Measurements from ENCODE around the gene SERPINE2.
"Not testable (repeated sequence)": the region's sequence is repeated elsewhere in the genome, so short reads cannot be mapped to it uniquely, and the experiment has no call there.

Gene SERPINE2

DNA sequence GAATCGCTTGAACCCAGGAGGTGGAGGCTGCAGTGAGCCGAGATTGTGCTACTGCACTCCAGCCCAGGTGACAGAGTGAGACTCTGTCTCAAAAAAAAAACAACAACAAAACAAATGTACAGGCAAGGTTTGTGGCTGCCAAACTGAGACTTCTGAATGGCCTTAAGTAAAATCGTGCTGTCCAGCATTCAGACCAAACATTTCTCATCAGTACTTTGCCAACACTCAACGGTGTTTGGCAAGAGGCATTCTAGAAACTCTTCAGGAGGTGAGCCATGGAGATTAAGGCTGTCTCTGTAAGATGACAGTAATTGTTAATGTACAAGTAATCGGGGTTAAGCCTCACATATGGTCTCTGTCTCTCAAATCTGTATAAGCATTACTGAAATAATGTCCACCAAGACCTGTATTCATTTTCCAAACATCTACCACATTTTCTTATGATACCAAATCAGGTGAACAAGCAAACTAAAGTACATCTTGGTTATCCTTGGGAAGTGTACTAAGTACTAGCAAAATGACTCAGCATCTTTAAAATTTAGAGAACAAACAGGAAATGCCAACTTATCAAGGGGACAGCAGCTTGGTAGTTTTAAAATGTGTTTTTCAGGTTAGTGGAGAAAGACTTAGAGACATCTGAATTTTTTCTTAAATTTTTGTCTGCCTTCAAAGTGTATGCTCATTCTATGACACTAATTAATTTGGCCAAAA is 29.3 kb downstream of the SERPINE2 start:
- DNase-seq, result no peak

DNA sequence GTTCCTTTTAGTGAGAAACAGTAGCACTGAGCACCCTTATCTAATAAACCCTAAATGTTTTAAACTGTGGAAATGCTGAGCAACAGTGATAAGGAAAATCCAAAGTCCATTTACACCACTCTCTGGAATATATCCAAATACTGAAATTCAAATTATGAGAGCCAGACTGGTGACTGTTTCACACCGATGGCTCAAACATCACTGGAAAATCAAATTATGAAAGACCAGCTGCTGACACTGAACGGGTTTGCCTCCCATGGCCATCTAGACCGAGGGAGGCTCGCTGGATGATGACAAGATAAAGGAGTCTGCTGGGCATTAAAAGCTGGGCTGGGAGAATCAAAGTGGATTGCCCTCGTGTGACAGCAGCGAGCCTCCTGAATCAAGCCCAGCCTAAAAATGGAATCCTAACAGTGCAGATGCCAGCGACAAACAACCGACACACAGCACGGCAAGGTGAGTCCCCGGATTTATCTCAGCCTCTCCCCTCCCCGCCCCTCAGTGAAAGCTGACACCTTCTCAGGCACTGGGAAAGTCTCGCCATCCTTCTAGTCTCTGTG is 30.3 kb downstream of the SERPINE2 start:
- DNase-seq, result no peak

DNA sequence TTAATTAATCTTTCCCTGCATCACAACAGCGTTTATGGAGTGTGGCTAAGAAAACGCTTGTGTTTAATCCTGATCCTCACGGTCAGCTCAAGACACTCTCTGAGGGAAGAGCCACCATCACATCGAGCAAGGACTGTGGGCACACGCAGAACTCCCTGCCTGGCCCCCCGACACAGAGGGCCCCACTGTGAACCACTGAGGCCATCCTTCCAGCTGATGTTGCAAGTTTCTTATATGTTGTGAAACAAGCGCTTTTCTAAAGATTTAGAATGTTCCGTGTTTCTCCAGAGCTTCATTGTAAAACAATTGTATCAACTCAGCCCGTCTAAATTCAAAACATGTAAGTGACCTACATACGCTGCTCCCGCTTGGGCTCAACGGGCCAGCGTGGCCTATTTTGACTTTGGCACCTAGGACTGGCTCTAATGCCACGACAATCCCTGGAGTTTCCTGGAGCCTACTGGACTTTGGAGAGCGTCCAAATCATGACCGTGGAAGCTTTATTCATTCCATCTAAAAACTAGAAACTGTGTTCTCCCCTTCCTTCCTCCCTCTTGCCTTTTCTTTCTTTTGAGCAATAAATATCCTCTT is 34.9 kb downstream of the SERPINE2 start:
- DNase-seq, result no peak

DNA sequence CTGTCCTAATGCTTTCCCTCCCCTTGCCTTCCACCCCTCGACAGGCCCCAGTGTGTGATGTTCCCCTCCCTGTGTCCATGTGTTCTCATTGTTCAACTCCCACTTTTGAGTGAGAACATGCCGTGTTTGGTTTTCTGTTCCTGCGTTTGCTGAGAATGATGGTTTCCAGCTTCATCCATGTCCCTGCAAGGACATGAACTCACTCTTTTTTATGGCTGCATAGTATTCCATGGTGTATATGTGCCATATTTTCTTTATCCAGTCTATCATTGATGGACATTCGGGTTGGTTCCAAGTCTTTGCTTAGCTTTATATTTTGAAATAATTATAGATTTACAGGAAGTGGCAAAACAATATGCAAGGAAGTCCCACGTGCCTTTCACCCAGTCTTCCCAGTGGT is 38.4 kb downstream of the SERPINE2 start:
- not testable (repeated sequence) for DNase-seq

DNA sequence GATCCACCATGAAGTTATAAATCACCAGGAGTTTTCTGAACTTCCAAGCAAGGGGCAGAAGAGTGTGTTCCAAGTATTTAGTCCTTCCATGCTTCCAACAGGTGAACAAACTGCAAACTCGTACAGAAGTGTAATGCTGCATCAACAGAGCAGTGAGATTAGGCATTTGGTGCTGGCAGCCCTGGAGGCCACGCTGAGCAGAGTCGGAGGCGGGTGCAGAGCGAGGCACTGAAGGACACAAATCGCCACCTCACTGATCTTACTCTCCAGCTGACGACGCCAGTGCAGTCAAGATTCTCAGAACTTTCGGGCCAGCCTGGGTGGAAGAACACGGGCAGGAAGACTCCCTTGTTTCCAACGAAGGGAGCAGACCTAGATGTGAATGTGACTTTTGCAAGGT is 39.2 kb downstream of the SERPINE2 start:
- no peak for DNase-seq

DNA sequence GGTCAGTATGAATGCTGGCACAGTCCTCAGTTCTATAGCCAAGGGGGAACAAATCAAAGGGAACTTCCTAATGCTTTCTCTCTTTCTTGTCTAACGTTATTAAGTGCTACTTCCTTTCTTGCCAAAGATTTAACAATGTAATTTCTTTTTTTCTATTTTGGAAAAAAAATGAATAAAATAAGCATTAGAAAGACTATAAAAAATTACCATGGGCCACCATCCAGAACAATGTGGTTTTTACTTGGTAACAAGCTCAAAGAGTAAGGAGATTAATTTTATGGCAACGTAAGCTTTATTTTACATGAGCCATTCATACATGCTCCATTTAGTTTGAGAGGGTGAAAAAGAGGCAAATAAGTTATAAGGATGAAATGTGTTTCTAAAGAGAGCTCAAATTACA is 40.1 kb downstream of the SERPINE2 start:
- no peak for DNase-seq

DNA sequence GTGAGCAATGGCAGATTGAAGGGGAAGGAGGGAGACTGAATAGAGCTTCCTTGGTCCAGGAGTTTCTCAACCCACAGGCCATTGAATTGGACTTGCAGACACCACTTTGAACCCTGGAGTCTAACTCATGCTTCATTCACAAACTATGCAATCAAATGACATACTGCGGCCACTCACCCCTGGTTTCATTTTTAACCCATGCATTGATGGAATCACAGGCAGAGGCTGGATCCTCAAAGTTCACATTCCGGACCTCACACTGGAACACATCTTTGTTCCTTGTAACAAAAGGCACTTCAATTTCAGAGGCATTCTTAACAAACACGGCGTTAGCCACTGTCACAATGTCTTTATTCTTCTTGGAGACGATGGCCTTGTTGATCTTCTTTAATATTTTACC is 41.1 kb downstream of the SERPINE2 start:
- DNase-seq, result no peak

DNA sequence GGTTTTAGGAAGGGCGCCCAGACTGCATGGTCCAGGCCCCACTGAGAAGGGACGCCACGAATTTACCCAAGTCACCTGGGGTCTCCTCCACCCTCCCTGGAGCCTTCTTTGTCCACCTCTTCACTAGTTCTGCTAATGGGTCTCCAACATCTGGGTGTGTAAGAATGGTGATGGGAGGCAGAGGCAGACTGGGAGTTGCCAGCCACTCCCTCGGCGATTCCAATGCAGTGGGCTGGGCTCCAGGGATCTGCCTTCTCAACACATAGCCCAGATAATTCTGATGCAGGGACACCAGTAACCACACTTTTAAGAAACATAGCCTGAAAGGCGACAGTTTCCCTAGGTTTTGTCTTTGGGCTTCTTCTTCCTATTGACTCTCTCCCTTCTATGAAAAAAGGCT is 42.7 kb downstream of the SERPINE2 start:
- DNase-seq, result no peak

DNA sequence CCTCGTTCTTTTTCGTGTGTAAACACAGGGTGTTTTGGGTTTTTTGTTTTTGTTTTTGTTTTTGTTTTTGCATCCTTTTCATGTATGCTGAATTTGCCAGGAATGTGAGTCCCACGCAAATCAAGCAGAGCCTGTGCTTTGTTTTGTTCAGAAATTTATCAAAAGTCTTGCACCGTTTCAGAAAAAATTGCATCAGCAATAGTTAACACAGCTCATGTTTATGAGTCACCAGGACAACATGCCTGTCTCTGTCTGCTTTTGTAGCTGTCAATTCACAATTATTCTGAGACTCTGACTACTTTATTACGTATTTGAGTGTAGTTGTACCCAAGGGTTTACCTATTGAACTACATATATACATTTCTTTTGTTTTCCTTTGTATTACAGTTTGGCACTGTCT is 43.5 kb downstream of the SERPINE2 start:
- no peak for DNase-seq

DNA sequence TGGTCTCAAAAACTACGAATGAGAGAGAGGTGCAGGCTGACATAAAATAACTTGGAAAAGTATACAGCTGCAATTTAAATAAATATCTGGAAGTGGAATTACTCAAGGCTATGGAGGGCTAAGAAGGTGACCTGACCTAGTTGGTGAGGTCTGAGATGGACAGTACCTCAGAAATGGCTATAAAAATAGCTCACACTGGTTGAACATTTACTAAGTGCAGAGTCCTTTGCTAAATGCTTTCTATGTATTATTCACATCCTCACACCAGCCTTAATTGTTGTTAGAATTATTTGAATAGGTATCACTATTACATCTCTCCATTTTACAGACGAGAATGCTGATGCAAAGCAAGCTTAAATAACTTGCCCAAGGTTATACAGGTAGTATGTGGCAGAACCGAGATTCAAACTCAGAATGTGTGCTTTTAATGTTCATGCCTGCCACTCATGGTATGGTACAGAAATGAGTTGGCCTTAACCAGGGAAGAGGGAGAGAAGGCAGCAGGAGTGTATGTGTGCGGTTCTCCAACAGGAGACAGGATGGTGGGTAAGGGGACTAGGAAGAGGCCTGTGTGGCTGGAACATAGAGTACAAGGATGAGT is 44.4 kb downstream of the SERPINE2 start:
- DNase-seq, result no peak

DNA sequence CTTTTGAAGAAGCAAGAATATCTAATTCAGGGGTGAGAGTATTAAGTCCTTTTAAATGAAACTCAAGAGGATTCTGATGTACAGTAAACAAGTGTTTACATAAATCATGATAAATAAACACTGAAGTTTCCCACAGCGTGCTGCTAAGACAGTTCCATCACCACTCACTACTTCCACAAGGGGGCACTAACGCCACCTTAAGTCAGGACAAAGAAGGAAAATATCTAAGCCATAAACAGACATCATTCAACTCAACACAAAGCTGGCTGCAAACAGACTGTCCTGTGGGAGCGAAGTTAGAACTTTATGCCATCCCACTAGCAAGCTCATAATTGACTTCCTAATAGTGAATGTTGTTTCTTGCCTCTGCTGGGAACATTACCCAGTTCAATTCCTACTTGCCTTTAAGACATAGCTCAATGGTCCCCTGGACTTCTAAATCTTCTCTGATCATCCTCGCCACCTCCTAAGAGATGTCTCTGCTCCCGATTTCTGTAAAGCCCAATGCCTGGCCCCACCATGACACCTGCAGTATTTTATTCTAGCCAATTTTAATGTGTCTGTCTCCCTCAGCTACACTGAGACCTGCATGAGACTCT is 45.4 kb downstream of the SERPINE2 start:
- peak; percentile 50 to 65 for DNase-seq

DNA sequence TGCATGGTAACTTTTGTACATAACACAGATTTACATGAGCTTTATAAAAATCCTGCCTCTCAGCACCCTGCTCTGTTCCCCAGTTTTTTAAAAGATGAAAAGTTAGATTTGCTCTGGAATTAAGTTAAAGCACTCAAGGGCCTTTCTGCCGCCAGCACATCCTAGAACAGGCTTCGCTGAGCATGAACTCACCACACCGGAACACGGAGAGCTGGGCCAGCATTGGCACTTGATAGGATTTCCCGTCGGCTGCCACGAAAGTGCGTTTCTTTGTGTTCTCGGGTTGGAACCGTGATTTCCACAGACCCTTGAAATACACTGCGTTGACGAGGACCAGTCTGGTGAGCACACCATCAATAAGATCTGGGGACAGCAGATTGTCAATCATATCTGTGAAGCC is 47.5 kb downstream of the SERPINE2 start:
- DNase-seq, result no peak

DNA sequence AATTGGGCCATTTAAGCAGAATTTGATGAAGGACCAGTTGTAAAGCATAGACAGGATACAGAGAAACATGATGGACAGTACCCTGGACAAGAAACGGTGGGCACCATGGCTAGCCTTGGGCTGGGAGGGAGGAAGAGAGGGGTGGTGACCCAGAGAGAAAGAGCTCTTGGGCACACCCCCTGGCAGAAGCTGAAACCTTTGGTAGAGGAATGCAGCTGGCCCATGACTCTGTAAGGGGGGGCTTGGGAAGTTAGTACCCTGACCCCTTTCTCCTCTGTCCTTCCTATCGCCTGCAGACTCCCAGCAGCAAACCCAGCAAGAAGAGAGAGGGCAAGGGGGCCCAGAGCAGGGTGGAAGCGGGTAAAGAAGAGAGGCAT is 49.2 kb downstream of the SERPINE2 start:
- no peak for DNase-seq

DNA sequence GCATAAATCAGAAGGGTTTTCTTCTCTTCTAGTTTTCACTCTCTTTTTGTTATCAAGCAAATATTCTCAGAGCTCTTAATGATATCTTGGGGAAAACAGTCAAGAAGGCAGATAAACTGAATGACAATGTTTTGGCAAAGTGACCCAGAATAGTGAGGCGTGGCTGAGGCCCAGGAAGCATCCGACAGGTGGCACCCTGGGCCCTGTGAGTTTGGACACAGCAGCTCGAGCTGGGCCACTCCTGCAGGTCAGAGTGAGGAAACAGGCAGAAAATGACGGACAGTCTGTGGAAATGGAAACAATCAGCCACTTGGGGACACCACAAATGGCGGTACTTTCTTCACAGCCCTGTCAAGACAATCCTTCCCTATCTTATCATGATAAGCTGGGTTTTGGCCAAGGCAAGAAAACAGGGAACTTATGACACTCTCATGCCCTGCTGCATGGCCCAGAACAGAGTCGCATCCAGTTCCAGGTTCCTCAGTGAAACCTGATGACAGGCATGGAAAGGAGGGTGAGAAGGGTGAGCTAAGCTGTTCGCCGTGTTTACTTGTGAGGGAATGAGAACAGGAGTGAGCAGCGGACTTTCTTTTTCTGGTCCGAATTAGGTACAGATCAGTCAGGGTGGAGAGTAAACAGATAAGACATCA is 49.8 kb downstream of the SERPINE2 start:
- no peak for DNase-seq

DNA sequence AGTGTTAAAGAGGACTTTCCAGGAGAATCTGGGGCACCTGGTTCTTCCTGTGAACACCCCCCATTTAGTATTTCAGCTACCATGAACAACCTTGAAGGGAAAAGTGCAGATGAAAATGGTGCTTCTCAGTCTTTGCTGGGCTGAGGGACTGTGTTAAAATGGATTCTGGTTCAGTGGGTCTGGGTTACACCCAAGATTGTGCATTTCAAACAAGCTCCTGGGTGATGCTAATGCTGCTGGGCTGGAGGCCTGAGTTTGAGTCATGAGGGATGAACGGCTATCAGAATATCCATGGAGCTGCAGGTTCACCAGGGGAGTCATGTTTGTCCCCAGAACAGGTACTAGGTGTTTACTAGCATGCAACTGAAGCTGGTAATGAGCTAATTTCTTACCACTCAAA is 57.8 kb downstream of the SERPINE2 start:
- no peak for DNase-seq

DNA sequence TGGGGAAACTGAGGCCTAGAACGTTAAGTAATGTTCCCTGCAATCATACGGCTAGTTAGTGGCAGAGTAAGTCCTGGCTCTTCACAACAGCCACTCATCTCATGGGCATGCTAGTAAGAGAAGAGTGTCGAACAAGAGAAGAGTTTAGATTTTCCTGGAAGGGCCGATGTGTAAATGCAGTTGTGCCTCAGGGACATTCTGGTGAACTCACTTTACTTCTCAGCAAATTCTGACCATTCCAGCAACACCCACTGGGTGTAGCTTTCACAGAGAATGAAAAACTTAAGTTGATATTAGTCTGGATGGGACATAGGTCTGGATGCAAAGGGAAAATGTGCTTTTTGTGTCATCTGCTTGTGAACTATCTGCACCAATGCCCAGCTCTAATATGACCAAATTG is 58.3 kb downstream of the SERPINE2 start:
- DNase-seq, result no peak

DNA sequence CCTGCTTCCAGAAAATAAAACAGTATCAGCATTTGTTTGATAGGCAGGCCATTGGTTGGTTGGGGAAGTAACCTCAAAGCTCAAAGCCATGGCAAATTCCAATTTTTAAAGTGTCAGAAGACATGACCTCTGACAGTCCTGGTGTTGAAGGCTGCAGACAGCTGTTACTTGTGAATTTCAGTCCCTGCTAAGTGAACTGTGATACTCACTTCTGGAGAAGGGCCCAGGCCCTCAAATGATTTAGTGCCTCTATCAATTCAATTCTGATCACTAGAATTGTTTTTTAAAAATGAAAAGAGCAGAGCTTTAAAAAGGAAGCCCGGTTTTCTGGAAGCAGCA is 58.7 kb downstream of the SERPINE2 start:
- DNase-seq, result no peak

DNA sequence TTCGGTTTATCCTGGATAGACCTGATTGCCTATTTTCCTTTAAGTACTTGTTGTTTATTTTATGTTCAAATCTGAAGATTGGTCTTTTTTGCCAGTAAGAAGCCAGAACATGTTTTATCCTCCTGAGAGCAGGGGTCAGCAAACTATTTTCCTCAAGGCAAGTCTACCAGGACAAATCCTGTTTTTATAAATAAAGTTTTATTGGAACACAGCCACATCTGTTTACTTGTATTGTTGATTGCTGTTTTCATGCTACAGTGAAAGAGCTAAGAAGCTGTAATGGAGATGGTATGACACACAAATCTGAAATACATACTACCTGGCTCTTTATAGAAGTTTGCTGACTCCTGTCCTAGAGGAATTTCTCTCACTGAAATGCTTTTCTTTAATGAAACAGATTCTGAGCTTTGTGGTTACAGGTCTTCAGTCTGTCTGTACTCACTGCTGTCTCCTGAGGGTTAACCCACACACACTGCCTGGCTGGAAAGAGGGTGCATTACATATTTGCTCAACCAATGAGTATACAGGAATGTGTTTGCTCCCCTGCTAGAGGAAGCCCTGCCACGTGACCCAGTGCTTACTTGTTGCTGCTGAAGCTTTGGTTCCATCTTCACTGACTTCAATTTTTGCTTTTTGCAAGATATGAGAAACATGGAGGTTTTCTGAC is 59.2 kb downstream of the SERPINE2 start:
- DNase-seq, result no peak

DNA sequence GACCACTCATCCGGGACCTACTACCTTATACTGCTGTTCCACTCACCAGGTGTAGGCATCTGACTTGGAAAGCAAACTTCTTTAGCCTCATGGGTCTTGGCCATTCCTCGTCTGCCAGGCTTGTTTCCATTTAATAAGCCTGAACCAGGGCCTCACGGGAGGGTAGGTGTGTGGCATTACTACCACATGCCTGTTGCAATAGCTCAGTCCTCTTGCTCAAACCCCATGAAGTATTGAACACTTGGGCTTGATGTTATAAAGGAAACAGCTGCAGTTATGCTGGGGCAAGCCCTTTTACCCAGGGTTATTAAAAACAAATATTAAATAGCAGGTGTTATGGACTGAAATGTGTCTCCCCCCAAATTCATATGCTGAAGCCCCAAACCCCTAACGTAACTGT is 60.6 kb downstream of the SERPINE2 start:
- no peak for DNase-seq

DNA sequence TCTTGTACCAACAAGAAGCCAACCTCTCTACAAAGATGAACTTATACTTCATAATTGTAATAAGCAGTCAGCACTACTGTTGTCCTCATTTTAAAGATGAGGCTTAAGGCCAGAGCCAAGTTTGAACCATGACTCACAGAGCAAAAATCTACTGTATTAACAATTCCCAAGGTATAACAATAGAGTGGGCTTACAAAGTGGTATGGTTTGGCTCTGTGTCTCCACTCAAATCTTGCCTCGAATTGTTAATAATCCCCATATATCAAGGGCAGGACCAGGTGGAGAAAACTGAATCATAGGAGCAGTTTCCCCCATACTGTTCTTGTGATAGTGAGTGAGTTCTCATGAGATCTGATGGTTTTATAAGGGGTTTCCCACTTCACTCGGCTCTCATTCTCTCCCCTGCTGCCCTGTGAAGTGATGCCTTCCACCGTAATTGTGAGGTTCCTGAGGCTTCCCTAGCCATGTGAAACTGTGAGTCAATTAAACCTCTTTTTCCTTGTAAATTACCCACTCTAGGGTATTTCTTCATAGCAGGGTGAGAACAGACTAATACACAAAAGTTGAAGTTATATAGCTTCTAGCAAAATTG is 62.4 kb downstream of the SERPINE2 start:
- no peak for DNase-seq

DNA sequence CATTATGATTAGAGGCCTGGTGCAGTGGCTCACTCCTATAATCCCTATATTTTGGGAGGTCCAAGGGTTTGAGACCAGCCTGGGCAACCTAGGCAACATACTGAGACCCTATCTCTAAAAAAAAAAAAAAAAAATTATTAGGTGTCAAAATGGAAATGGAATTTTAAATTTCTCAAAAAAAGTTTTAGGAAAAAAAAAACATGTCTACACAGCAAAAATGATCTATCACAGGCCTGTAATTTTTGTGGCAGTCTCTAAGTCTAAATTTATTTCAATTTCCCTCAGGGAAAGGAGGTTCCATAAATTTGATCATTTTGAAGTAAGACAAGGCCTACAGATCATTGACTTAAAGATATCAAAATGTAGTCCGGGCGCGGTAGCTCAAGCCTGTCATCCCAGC is 65.5 kb downstream of the SERPINE2 start:
- DNase-seq, result no peak

DNA sequence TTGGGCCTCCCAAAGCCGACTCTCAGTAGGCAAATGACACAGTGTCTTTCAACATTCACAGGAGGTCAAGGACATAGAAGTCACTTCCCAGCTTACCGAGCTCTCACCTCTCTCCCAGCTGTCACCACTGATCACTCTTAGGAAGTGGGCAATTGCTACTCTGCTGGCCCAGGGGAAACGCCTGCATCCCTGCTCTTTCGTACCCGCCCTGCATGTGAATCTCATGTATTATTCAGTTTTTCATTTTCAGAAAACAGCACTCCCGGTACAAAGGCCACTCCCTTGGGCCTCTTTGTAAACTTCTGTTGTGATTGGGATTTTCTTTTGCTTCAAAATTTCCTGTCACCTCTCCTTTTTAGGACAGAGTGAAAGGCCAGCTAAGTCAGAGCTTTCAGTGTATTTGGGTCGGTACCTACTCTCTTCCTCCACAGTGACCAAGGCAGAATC is 66.4 kb downstream of the SERPINE2 start:
- DNase-seq, result no peak

DNA sequence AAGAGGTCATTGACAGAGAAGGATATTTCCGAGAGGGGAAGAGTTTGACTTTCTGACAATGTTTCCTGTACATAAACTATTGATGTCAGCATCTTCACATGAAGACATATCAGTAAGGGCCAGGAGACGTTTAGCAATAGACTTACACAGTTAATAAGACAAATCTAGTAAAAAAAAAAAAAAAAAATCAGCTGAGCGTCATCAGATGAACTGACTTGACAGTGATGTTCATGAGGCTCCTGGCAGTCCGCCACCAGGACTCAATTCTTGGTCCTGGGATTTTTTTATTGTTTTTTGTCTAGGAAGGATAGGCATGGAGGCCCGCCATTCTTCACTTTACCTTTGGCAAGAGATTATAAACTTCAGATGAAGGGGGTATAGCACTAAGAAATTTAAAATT is 67.4 kb downstream of the SERPINE2 start:
- no peak for DNase-seq

Data from CD4-positive, alpha-beta T cell treated with Interleukin-4 for 1 hour (primary cell).